ENCODE measurements around the gene ASB2.

Gene ASB2

DNA sequence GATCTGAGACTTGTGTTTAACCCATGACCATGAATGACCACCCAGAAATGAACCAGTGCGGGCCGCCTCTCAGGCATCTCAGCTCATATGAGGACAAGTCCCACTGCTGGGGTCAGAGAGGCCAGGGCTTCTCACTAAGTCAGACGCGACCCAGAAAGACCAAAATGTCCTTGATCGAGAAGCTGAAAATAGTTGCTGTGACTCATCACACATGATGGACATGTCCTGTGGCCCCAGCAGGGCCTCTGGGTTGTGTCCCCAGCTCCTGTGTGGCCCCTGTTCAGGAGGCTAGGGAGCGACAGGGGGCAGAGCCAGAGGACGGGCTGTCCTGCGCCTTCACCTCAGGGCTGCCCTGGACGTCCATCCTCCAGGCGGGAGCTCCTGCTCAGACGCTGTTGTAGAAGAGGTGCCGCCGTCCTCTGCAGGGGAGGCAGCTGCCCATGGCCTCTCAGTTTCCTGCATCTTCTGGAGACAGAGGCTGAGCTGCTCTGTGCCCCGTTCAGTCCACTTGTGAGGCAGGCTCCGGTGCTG lies 78.2 kb downstream of the ASB2 start:
- no peak for DNase-seq

GRCh38 chr14:93897476-93897845 lies 78.9 kb downstream of the ASB2 start:
- DNase-seq = no peak

GRCh38 chr14:93895023-93895604 lies 81.3 kb downstream of the ASB2 start:
- DNase-seq = no peak

DNA sequence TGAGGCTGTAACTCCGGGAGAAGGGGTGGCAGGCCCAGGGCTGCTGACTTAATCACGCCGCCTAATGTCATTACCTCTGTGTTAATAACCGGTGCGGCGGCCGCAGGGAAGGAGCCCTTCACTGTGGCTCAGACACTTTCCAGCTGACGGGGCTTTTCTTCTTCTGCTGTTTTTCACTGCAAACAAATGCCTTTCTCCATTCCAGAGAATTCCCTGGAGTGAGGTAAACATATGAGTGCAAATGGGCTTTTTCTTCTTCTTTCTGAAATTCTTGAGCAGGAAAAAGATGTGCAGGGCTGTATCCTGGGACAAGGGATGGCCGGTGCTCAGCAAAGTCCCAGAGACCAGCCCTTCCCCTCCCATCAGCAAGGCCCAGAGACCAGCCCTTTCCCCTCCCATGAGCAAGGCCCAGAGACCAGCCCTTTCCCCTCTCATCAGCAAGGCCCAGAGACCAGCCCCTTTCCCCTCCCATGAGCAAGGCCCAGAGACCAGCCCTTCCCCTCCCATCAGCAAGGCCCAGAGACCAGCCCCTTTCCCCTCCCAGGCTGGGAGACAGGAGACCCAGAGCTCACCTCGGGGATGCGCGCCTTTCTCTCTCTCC lies 82.6 kb downstream of the ASB2 start:
- no peak for DNase-seq

- peak; percentile 31 to 73 for DNase-seq
Observed at GRCh38 chr14:93892923-93893558, 83.3 kb downstream of the ASB2 start.

DNA sequence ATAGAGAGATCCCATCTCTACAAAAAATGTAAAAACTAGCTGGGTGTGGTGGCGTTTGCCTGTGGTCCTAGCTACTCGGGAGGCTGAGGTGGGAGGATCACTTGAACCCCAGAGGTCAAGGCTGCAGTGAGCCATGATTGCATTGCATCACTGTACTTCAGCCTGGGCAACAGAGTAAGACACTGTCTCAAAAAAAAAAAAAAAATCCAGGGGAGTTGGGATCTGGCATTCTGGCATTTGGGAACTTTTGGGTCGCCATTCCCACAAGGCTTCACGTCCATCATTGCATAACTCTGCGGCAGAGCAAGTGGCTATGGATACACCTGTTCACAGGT lies 83.9 kb downstream of the ASB2 start:
- DNase-seq = no peak

DNA sequence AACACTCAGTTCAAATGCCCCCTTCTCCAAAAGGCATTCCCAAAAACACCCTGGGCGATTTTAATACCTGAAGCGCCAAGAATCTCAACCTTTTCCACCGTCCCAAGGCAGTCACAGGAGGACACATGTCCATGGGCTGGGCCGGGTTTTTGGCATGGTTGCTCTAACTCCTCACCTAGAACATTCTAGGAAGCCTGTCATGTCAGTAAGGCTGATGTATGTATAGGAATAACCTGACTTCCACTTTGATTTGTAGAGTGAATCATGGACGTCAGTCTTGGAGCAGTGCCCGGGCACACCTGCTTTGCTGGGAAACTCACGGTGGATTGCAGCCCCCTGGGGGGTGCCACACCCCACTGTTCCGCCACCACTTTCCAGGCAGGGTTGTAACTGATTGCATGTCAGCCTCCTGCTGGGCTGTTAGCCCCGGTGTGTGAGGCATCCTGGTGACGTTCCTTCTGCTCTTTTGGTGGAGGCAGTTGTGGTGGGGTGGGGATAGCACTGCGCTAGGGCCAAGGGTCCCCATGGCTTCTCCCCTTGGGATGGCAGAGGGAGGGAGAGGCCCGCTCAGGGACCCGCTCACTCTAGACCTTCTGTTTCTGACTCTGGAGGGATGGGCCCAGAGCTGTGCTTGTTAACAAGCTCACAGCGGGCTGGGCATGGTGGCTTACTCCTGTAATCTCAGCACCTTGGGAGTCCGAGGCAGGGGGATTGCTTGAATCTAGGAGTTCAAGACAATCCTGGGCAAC lies 84.4 kb downstream of the ASB2 start:
- DNase-seq = no peak

GRCh38 chr14:93889739-93890483 lies 86.5 kb downstream of the ASB2 start:
- DNase-seq = no peak

DNA sequence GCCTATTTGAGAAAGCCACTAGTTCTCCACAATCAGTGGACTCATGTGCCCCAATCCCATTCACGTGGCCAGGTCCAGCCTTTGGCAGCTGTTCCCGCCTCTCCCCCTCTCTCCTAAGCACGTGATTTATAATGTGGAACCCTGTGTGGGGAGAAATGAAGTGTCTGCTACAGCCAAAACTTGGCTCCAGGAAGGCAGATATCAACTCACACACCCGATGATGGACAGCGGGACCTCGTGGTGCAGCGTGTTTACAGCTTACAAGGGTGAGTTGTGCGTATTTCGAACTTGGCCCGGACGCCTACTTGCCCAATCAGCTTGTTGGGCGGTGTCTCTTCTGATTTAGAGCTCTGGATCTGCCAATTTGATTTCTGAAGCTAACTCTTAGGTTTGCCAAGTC lies 87.4 kb downstream of the ASB2 start:
- no peak for DNase-seq

- DNase-seq = no peak
Observed at GRCh38 chr14:93884950-93885349, 91.4 kb downstream of the ASB2 start.

Measured in stimulated activated CD4-positive, alpha-beta T cell treated with anti-CD3 and anti-CD28 coated beads, Interleukin-4, amount 100 ng/mL, for 4 hours (primary cell).